Ovary (tissue), 9 donors: ENCODE measurements around the gene NFS1. TPM values are rescaled to one million over a fixed set of nuclear protein-coding genes. Genes with fewer than 3 reads are reported as not detected.
A peak's percentile ranks its signal among the peaks of the same experiment; 100 is the strongest.

Source experiments
- DNase-seq, 5 donors: peaks; one replicate each; pipeline ENCODE4 v3.0.0-alpha.2; 2019 to 2020
- H3K27ac ChIP-seq, 2 donors: fragments of 200-600 bp; one replicate each; pipeline versions ENCODE4 v1.5.1 to v1.8.0; 2019 to 2022
- H3K27me3 ChIP-seq: fragments of 200-600 bp; one replicate; pipeline ENCODE4 v1.8.0; 2022
- H3K36me3 ChIP-seq: fragments of 200-600 bp; sonication (generic); one replicate; pipeline ENCODE4 v1.5.1; 2019
- H3K4me1 ChIP-seq: one replicate; pipeline ENCODE4 v1.8.1; 2013; ENCODE audit warnings: mild to moderate bottlenecking, moderate library complexity; ENCODE audit not compliant: insufficient read depth
- H3K4me3 ChIP-seq: fragments of 200-600 bp; sonication (generic); one replicate; pipeline ENCODE4 v1.5.1; 2017
- H3K9me3 ChIP-seq, 2 donors: fragments of 200-600 bp in 1 of 2; sonication (generic) in 1 of 2; one replicate each; pipeline versions ENCODE4 v1.5.1 to v1.8.1; 2013 to 2019; ENCODE audit warnings: mild to moderate bottlenecking in 1 of 2, moderate library complexity in 1 of 2
- CTCF ChIP-seq, 3 donors: fragments of 450-650 bp in 2 of 3; fragments of 200-600 bp in 1 of 3; IDR thresholded peaks; one replicate each; pipeline versions ENCODE4 v1.5.1 to v1.8.0; 2016 to 2022; ENCODE audit warnings: antibody characterized with exemption in 3 of 3, mild to moderate bottlenecking in 1 of 3
- EP300 ChIP-seq: sonication (generic); formaldehyde crosslinking; IDR thresholded peaks from one replicate; pipeline ENCODE4 v1.6.1; 2017; ENCODE audit warnings: antibody characterized with exemption
- POLR2A ChIP-seq: fragments of 450-650 bp; IDR thresholded peaks from one replicate; pipeline ENCODE4 v1.6.1; 2017; ENCODE audit warnings: antibody characterized with exemption, mild to moderate bottlenecking, moderate library complexity
- WGBS, 3 donors: extraction: QIAGEN DNeasy Blood & Tissue Kit in 1 of 3; methylation state at CpG; one replicate each; pipeline versions ENCODE4 v1.1.5 to v1.1.7; 2013 to 2017; 5-methylcytosine and 5-hydroxymethylcytosine counted together
- intact Hi-C, 4 donors: fragments of 100-400 bp; cut with DNase I; formaldehyde crosslinking; loops; one replicate each; pipeline versions ENCODE4 v1.11.0 to v1.15.1; 2022 to 2023
- polyA plus RNA-seq, 2 donors: library from polyadenylated mRNA; stranded (reverse); fragments of 200-250 nt in 1 of 2; fragments of 350-450 nt in 1 of 2; fragmentation: Illumina TruSeq in 1 of 2; extraction: RNeasy Lipid Tissue Mini Kit (QIAGEN cat#74804) in 1 of 2; gene quantifications; one replicate each; pipeline ENCODE4 v1.2.3, GENCODE V29; 2013 to 2014
- small RNA-seq: library from RNA; depleted of rRNA; stranded (forward); fragments of <200 nt; gene quantifications from one replicate; pipeline ENCODE3, GENCODE V24; 2016
- total RNA-seq, 7 donors: library from RNA; depleted of rRNA in 2 of 7; stranded (reverse); fragments of >200 nt in 2 of 7; fragmentation: NEBNext Ultra II Directional in 3 of 7; extraction: Animal tissue kit (Norgen Biotek cat#: 25700) in 3 of 7; gene quantifications; one replicate each; pipeline versions ENCODE4 v1.1.0 to v1.2.4, GENCODE V29; 2016 to 2023
- donor health status: DM: no; HTN: no; CAD: no; lungs with moderate emphysema.
- donor health status: DM: no; HTN: no; CAD: no.
- donor health status: Bipolar disorder and iron deficiency.
- donor health status: DM: yes; HTN: yes; CAD: no.
- donor health status: DM: no; HTN: no; CAD: no.
- donor health status: DM: yes; HTN: yes; CAD: no.

The NFS1 gene
- total and polyA plus RNA-seq, 9 donors, result 17.3 to 58.1 (median 29.4) TPM

- peak; percentile 44 to 66 (median 58) for DNase-seq
- H3K9me3 ChIP-seq, result no peaks in the 10 kb centered on the region
- H3K4me3 ChIP-seq, result peak overlapping the region; percentile 46
- peaks cover 1% of the 10 kb centered on the region for H3K4me1 ChIP-seq
- WGBS, 3 donors, result 6 to 10% (median 8%) methylated on average over 31 to 35 of the region's 35 CpGs
- intact Hi-C loops, result loop anchor here in 2 of 4 donors (5.0 kb wide), 2 partner anchors 44 to 124 kb away; partner anchors contain the start of genes CPNE1 (in 1 of the 2), RBM12 (in 1 of the 2) and RBM39 (in 1 of the 2)
- H3K27ac ChIP-seq, result peak overlapping the region; percentile 73 to 82
- no peaks in the 10 kb centered on the region for H3K27me3 ChIP-seq
- no peak for TF ChIP-seq EP300
- no peak for TF ChIP-seq CTCF (IDR thresholded peaks at IDR 0.05)
- no peak for TF ChIP-seq POLR2A
- H3K36me3 ChIP-seq, result no peaks in the 10 kb centered on the region
These were observed 80.7 kb downstream of the NFS1 start for GRCh38 chr20:35618263-35619131.

Small RNA genes lying within 50 kb of the gene (small RNA-seq; reads per million reads assigned to genes)
- gene RNU6-759P, result not detected

Other genes with a start within 250 kb of the NFS1 start
- gene CEP250, start 243.8 kb downstream of the NFS1 start, total RNA-seq, result 10 to 100 TPM; 20.6 to 44.2 (median 27.9) TPM
- 10 to 100 TPM; 11.7 to 16.0 TPM for gene CEP250, start 243.8 kb downstream of the NFS1 start, polyA plus RNA-seq
- not detected for gene C20orf173, start 169.7 kb downstream of the NFS1 start, total RNA-seq
- not detected for gene C20orf173, start 169.7 kb downstream of the NFS1 start, polyA plus RNA-seq
- gene ERGIC3, start 157.3 kb downstream of the NFS1 start, total RNA-seq, result 100 to 1,000 TPM; 168 to 278 (median 221) TPM
- gene ERGIC3, start 157.3 kb downstream of the NFS1 start, polyA plus RNA-seq, result 100 to 1,000 TPM; 212 to 354 TPM
- gene SPAG4, start 83.5 kb downstream of the NFS1 start, total RNA-seq, result 10 to 100 TPM in 2 of 7 donors, 1 to 10 TPM in 5; 6.3 to 12.8 (median 9.9) TPM
- 1 to 10 TPM in 1 of 2 donors, under 1 TPM in 1; 1.00 to 4.4 TPM for gene SPAG4, start 83.5 kb downstream of the NFS1 start, polyA plus RNA-seq
- 100 to 1,000 TPM in 6 of 7 donors, 10 to 100 TPM in 1; 97.5 to 173 (median 165) TPM for gene CPNE1, start 34.5 kb downstream of the NFS1 start, total RNA-seq
- 100 to 1,000 TPM; 127 to 129 TPM for gene CPNE1, start 34.5 kb downstream of the NFS1 start, polyA plus RNA-seq
- gene RBM12, start 34.5 kb downstream of the NFS1 start, total RNA-seq, result 100 to 1,000 TPM in 5 of 7 donors, 10 to 100 TPM in 2; 30.0 to 130 (median 107) TPM
- gene RBM12, start 34.5 kb downstream of the NFS1 start, polyA plus RNA-seq, result 10 to 100 TPM; 20.4 to 63.5 TPM
- 100 to 1,000 TPM in 6 of 7 donors, 10 to 100 TPM in 1; 98.7 to 404 (median 112) TPM for gene ROMO1, start 53 bp upstream of the NFS1 start, total RNA-seq
- gene ROMO1, start 53 bp upstream of the NFS1 start, polyA plus RNA-seq, result 100 to 1,000 TPM in 1 of 2 donors, 10 to 100 TPM in 1; 23.2 to 195 TPM
- gene RBM39, start 42.9 kb upstream of the NFS1 start, total RNA-seq, result 100 to 1,000 TPM; 277 to 389 (median 356) TPM
- 100 to 1,000 TPM; 247 to 269 TPM for gene RBM39, start 42.9 kb upstream of the NFS1 start, polyA plus RNA-seq
- 10 to 100 TPM; 41.4 to 70.0 (median 48.0) TPM for gene PHF20, start 72.7 kb upstream of the NFS1 start, total RNA-seq
- 10 to 100 TPM; 17.6 to 35.1 TPM for gene PHF20, start 72.7 kb upstream of the NFS1 start, polyA plus RNA-seq